Activated CD4-positive, alpha-beta T cell treated with anti-CD3 and anti-CD28 coated beads, Interleukin-2, amount 50 U/mL, for 24 hours (primary cell): Measurements from ENCODE around the gene TNFRSF12A.

Experiments used
- DNase-seq, 2 donors: peaks; one replicate each; pipeline ENCODE4 v3.0.0-alpha.2; 2020; ENCODE audit warnings: low read depth in 1 of 2, low spot score in 1 of 2

TNFRSF12A gene

GRCh38 chr16:2985893-2986355, 34.2 kb upstream of the TNFRSF12A start:
- DNase-seq, result no peak

- no peak for DNase-seq
These were observed 33.5 kb upstream of the TNFRSF12A start for GRCh38 chr16:2986623-2987188.

- DNase-seq, result no peak
These were observed 32.9 kb upstream of the TNFRSF12A start for GRCh38 chr16:2987286-2987685.

- no peak for DNase-seq
These were observed 32.3 kb upstream of the TNFRSF12A start for GRCh38 chr16:2987833-2988232.

DNA sequence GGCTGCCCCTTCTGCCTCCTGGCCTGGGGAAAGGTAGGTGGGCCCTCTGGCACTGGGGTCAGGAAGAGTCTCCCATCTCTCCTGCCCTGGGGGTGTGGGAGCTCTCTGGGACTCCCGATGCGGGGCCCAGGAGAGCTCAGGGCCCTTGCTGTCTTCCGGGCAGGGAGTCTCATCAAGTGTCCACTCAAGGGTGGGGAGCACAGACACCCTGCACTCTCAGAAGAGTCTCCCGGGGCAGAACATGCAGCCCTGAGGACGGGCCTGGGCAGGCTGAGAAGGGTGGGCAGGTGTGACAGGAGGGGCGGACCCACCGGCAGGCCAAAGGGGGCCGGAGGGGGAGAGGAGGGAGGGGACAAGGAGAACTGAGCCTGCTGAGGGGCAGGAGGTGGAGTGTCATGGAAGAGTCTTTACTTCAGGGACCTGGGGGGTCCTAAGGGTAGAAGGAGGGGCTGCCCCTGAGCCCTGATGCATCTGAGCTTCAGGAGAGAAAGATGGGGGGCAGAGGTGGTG, 31.5 kb upstream of the TNFRSF12A start:
- no peak for DNase-seq

- no peak for DNase-seq
These were observed 29.3 kb upstream of the TNFRSF12A start for GRCh38 chr16:2990891-2991290.

- DNase-seq, result no peak
These were observed 28.5 kb upstream of the TNFRSF12A start for GRCh38 chr16:2991566-2992261.

DNA sequence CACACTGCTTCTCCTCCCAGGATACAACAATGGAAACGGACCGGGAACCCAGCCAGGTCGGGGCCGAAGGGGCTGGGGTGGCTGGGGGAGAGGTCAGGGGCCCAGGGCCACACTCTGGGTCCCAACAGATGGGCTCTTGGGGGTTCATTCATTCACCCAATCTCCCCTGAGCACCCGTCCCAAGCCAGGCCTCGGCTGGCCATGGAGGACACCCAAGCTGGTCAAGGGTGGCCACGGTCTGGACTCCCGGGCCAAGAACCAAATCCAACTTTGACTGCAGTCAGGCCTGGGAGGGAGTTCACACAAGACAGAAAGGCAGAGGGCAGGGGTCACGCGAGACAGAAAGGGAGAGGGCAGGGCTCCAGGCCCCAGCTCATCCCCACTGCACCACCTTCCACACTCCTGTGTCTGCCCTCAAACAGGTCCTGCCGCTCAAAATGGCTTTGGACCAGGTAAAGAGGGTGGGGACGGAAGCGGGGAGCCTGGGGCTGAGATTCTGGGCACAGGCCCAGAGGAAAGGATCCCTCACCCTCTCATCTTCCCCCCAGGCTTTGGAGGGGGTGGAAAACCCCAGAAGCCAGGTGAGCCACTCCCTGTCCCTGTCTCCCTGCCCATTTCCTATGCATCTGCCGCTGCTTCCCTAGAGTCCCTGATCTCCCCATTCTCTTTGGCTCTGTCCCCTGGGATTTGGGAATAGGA, 27.6 kb upstream of the TNFRSF12A start:
- DNase-seq, result no peak

- DNase-seq, result no peak
These were observed 23.9 kb upstream of the TNFRSF12A start for GRCh38 chr16:2996298-2996697.

- DNase-seq, result no peak
These were observed 20.2 kb upstream of the TNFRSF12A start for GRCh38 chr16:2999929-3000328.

DNA sequence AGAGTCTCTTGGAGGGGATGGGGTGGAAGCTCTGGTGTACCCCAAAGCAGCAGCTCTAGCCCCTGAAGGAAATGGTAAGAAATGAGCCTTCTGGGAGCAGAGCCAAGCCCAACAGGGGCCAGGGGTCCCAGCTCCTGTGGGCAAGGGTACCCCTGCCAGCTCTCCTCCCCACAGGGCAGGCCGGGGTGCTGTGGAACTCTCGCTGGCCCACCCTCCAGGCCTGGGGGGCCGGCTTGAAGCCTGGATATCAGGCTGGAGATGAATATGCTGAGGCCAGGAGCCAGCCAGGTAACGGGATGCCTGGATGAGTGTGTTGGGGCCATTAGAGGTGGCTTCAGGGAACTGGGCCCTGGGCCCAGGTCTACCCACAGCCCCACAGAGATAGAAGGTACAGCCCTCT, 19.6 kb upstream of the TNFRSF12A start:
- no peak for DNase-seq

GRCh38 chr16:3001316-3001715, 18.9 kb upstream of the TNFRSF12A start:
- no peak for DNase-seq

DNA sequence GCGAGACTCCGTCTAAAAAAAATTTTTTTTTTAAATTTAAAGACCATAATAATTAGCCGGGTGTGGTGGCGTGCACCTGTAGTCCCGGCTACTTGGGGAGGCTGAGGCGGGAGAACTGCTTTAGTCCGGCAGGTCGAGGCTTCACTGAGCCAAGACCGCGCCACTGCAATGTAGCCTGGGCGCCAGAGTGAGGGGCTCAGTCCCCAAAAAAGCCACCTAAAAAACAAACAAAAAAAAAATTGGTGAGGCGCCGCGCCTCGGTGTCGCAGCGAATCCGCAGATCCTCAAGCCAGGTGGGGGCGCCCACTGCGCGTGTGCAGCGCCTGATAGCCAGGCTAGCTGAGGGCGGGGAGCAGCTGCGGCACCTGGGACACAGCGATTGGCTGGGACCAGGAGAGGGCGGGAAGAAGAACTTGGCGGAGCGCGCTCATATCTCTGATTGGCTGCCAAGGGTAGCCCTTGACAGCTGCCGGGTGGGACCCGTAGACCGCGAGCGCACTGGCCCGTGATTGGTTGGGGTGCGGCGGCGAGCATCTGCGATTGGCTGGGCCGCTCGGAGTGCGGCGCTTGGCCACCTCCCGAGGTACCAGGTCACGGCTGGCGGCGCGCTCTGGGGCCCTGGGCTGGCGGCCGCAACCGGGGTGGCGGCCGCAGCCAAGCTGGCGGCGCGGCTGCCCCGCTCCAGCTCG, 16.4 kb upstream of the TNFRSF12A start:
- peak; percentile 86 to 95 for DNase-seq

DNA sequence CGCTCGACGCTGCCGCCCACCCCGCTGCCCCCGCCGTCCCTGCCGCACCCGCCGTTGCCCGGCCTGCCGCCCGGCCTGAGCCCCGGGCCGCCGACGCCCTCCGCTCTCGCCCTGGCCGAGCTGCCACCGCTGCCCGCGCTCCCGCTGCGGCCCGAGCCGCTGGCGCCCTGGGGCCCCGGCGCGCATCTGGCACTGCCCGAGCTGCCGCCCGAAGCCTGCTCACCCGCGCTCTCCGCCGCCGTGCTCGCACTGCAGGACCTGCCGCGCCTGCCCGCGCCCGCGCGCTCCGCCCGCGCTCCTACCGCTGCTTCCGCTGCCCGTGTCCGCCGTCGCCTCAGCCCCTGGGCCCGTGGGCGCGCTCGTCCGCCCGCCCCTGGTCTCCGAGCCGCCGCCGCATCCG, 15.8 kb upstream of the TNFRSF12A start:
- no peak for DNase-seq

DNA sequence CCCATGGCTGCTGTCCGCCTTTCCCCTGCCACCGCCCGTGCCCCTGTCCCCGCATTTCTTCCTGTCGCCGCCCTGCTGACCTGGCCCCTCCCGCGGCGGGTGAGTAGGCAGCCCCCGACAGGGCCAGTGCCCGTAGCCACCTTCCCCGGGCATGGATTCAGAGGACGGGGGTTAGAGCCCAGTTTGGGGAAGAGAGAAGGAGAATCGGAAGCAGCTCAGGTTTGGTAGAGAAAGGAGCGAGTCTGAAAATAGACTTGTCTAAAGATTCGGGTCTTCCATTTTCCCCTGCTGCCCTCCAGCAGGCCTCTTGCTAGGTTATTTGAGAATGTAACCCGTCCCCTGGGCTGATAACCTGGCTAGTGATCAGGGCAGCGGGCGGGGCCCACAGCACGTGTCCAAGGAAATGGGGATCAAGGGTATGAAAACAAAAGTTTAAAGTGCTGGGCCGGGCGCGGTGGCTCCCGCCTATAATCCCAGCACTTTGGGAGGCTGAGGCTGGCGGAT, 15.3 kb upstream of the TNFRSF12A start:
- no peak for DNase-seq

DNA sequence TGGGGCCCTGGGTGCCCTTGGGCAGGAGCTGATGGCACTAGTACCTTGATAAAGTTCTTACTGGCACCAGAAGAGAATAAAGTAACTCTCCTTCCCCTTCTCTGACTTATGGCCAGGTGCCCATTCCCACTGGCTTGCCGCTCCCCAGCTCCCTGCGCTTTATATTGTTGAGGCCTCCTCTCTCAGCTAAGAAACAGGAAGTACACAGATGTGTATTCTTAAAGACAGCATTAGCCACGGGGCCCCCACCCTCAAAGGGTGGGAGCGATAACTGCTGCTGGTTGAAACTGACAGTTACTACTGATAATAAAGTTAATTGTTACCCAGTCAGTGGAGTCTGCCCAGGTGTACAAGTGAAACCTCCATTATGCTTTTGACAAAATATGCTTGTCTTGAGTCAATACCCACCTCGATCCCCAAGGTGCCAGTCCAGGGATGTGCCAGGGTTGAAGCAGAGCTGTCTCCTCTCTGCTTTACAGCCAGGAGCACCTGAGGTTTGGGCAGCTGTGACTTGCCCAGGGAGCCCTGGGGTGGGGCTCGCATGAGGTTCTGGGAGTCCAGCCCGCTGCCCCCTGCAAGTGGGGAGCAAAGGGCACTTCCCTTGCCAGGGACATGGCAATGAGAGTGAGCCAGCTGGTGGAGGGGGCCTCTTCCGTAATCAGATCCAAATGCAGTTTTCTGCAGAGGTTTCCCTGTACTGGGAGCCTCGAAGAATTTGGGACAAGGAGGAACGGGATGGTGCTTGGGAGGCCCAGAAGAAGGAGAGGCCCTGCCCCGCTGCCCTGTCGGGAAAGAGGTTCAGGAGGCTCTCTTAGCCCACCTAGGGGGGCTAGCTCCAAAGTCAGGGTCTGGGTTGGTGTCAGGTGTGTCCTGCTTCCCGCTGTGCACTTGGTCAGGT, 12.9 kb upstream of the TNFRSF12A start:
- no peak for DNase-seq

- DNase-seq, result no peak
These were observed 12.0 kb upstream of the TNFRSF12A start for GRCh38 chr16:3007957-3008689.

DNA sequence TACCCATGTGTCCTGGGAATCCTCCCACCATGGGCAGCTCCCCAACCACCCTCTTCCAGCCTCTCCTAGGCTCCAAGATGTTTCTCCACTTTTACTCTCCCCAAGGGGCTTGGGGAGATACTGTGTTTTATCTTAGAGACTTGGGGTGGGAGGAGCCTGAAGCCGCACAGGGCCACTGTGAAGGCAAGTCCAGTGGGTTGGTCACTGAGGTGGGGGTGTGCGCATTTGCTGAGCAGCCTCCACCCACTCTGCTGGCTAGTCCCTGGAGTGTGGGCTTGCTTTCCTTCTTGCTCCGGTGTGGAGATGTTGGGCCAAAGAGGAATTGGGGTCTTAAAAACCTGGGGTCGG, 11.5 kb upstream of the TNFRSF12A start:
- no peak for DNase-seq

DNA sequence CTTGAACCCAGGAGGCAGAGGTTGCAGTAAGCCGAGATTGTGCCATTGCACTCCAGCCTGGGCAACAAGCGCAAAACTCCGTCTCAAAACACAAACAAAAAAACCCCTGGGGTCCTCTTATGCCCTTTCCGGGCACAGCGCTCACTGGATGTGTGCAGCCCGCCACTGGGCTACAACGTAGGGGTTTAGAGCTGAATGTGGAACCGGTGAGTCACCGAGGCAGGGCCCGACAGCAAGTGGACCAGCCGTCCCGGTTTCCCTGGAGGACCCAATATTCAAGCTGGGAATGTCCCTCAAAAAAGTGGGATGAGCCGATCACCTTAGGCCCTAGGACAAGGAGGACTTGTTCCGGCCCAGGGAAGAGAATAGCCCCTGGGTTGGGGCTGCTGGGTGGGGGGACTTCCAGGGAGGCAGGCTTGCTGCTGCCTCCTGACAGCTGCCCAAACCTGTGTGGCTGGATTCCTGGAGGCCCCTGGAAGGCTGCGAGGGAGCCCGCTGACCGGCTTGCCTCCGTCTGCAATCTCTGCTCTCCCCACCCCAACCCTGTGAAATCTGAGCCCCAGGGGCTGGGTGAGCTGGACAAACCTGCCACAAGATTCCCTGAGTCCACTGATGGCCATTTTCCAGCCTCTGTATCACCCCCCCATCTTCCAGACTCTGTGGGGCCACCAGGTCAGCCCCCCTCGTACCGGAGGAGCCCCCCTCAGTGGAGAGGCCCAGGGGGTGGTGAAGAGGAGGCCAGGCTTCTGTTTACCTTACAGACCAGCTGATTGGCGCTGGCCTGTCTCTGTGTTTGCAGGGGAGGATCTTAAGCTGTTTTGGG, 10.4 kb upstream of the TNFRSF12A start:
- no peak for DNase-seq
